A172 (cell line): ENCODE results near the gene TMEM63B. TPM values are rescaled to one million over a fixed set of nuclear protein-coding genes. Genes with fewer than 3 reads are reported as not detected.

ENCODE experiments used
- DNase-seq: peaks from one replicate; pipeline ENCODE4 v3.0.0-alpha.2; 2015; ENCODE audit warnings: low spot score
- total RNA-seq: library from RNA; depleted of rRNA; stranded (reverse); fragments of >200 nt; shearing (Covaris generic); gene quantifications from 2 replicates; pipeline ENCODE4 v1.2.3, GENCODE V29; 2014

The TMEM63B gene
- total RNA-seq, 1 experiment from 2014 or later = 43.1 TPM

DNA sequence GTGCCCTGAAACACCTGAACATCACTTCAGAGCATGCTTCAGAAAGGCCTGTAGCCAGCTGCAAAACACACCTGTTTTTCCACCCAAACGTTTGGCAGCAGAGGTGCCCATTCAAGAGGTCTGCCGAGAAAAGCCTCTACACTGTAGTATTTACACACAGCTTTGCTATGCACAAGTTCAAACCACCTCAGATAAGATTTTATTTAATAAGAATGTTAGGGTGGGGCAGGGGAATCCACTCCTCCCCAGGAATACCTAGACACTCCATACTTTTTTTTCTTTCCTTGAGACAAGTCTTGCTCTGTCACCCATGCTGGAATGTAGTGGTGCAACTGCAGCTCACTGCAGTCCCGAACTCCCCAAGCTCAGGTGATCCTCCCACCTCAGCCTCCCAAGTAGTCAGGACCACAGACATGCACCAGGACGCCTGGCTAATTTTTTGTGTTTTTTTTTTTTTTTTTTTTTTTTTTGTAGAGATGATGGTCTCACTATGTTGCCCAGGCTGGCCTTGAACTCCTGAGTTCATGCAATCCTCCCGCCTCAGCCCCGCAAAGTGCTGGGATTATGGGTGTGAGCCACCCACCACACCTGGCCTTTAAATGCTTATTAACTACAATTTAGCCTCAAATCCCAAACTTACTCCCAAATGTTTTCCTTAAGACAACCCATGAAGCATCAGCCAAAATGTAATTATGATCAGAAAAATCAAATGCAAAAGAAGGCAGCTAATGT lies 9.8 kb upstream of the TMEM63B start:
- DNase-seq = peak; percentile 74

DNA sequence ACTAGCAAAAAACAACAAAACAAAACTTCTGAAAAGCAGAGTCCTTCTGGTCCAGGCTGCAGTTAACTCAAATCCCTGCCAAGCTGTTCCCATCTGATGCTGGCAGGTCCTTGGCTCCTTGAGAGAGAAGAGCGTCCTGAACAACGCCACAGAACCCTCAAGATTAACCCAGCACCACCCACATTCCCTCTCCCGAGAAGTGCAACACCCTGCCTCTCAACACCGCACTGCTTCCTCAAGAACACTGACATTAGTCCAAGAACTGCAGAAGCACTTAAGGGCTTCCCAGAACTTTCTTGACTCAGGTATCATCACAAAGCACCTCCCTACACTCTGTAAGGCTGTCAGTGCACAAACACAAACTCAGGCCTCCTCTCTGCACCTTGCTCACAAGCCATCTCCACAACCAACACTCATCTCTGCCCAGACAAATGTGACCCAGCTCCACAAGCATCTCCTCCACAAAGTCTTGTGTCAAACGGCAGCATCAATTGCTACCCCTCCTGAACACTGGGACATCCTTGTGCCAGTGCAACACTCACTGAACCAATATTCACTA lies 7.6 kb upstream of the TMEM63B start:
- DNase-seq = no peak

DNA sequence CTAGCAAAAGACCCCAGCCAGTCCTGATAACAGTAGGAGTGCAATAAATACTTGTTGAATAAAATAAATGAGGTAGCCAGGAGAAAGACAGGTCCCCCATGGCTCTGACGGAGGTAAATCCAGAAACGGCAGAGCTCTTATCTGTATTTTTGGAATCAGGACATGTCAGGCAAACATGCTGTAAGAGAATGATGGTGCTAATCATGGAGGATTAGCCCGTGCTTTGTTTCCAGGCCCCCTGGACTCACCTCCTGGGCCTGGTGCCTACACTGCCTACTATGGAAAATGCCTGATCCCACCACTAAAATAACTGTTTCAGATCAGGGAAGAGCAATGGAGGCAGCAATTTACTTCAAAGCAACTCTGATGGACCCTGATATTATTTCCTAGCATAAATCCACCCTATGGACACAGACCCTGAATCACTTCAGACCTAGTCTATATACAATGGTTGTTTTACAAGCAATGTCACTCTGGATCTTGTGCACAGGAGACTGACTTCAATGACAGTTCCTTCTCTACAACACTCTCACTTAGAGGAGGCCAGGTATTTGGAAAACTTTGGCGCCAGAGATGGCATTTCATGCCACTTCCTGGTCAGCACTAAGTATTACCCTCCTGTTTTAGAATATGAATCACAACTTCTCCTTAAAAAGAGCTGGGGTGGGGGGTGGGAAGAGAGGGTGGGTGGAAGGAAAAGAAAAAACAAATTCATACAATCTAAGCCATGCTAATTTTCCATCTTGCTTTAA lies 6.5 kb upstream of the TMEM63B start:
- no peak for DNase-seq

DNA sequence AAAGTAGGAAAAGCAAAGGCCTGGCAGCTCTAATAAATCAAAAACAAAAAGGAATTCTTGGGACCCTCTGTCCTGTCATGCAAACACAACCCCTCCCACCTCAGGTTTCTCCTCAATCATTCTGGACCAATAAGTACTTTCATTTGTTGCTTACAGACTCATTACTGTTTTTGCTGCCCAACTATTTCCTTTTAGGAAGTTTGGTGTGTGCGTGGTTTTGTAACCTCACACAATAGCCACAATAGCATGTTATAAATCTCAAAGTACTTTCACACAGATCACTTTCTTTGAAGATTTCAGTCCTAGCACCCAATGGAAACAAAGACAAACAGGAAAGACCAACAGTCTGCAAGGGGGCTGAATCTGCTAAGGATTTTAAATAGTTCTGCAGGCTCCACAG lies 4.6 kb upstream of the TMEM63B start:
- DNase-seq = no peak

DNA sequence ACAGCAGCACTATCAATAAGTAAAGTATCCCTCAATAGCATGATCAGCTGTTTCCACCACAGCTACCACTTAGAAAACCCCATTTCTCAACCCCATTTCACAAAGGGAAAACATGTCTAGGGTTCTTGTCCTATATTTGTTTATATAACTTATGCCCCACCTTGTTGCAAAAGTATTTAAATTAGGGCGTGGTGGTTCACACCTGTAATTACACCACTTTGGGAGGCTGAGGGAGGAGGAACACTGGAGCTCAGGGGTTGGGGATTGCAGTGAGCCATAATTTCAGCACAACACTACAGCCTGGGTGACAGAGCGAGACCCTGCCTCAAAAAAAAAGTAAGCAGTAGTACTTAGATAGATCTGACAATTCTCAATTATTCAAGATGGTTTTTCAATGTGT lies 3.8 kb upstream of the TMEM63B start:
- no peak for DNase-seq

DNA sequence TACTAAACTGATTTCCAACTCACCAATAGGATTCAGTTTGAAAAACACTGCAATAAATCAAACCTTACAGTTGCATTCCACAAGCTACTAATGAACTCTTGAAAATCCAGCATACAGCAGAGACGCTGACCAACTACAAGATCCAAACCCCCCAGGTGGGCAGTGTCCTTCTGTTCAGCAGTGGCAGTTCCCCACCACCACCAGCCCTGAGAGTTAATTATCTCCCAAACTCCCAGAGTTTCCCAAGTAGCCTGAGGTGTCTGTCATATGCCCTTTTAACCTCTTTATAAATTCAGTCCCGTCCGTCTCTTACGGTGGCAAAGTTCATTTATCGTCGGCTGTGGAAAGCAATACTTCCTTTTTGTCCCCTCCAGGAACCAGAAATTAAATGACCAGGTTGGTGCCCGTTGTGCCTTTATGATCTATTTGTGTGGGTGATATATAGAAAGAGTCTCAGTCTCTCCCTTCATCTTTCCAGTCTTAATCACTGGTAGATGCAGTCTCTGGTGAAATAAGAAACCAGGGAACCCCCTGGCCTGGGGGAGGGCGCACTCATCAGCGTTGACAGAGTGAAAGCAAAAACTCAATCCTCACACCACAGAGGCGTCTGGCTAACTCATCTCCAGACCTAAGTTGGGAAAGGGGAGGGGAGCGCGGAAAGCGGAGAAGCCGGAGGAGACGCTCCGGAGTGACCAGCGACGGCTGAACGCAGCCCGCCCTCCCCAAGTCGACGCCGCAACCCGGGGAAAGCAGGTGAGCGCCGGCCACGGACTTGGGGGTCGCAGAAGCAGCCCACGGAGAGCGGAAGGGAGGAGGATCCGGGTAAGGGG lies 819 bp upstream of the TMEM63B start:
- DNase-seq = peak; percentile 57

DNA sequence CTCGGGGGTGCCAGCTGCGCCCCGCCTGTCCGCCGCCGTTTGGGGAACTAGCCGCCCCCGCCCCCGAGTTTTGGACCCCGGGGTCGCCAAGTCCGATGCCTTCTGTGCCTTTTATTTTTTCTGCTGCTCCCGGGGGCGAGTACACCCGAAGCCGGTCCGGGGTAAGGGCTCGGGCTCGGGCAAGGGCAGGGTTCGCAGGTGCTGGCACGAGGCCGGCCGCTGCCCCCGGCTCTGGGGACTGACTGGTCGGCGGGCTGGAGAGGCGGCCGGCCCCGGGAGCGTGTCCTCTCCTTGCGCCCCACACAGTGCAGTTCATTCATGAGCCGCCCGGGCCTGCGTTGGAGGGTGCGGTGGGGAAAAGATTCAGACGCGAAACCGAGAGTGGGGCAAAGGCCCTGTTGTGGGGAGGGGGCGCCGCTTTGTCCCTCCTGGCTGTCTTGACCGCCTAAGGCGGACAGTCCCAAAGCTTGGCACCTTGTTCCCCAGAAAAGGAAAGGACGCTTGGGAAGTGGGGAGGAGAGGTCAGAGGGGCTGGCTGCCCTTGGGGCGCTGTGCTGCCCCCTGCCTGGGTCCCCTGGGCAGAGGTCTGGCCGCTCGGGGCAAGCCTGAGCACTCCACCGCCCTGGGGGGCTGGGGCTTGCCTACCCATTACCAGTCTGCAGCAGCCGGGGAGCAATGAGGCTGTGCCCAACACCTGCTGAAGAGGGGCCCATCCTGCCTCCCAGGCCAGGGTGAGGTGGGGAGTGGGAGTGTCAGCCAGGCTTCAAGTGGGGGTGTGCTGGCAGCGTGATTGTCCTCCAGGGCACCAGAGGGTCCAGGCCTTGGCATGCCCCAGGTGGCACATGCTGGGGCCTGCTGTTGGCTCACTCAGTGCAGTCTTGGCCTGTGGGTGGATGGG lies 915 bp downstream of the TMEM63B start:
- no peak for DNase-seq

DNA sequence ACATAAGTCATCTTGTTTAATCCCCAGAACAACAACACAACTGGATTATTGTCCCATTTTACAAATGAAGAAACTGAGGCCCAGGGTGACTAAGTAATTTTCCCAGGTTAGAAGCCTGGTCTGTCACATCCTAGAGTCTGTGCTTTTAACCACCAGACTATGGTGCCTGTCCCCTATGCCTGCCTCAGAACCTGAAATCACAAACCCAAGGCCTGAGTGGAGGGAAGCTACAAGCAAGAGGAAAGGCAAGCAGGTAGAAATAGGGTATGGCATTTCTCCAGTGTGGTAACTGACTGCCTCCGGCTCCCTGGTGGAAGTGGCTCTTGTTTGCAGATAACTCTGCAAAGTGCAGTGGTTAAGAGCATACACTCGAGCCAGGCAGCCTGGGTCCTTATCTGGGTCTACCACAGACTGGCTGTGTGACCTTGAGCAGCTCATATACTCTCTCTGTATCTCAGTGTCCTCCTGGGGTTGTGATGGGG lies 2.5 kb downstream of the TMEM63B start:
- no peak for DNase-seq

DNA sequence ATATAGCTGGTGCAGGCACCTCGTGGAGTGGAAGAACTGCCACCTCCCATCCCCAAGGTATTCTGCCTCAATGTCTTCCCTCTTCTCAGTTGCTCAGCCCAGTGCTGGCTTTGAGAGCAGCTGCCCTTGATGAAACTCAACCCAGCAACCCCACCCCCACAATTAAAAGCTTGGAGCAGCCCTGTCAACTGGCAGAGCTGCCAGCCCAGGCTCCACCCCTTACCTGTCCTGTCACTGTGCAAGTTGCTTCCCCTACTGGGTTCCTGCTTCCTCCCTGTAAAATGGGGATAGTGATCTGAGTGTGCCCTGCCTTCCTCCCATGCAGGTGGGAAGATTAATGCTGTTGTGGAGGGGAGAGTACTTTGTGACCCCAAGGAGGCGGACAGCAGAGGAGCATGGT lies 4.5 kb downstream of the TMEM63B start:
- no peak for DNase-seq

DNA sequence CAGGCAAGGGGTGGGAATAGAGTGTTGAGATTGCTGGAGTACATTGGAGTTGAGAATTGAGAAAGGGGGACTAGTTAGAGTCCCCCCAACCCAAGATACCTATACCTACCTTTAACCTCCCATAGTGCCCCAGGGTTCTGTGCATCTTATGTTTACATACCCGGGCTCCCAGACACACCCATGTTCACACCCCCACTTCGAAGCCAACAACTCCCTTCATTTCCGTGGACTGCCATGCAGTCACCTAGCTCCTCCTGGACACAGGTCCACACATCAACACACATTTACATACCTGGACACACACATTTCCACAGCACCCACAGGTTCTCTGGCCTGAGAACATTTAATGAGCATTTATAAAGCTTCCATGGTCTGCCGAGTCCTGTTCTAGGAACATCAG lies 5.1 kb downstream of the TMEM63B start:
- DNase-seq = no peak

DNA sequence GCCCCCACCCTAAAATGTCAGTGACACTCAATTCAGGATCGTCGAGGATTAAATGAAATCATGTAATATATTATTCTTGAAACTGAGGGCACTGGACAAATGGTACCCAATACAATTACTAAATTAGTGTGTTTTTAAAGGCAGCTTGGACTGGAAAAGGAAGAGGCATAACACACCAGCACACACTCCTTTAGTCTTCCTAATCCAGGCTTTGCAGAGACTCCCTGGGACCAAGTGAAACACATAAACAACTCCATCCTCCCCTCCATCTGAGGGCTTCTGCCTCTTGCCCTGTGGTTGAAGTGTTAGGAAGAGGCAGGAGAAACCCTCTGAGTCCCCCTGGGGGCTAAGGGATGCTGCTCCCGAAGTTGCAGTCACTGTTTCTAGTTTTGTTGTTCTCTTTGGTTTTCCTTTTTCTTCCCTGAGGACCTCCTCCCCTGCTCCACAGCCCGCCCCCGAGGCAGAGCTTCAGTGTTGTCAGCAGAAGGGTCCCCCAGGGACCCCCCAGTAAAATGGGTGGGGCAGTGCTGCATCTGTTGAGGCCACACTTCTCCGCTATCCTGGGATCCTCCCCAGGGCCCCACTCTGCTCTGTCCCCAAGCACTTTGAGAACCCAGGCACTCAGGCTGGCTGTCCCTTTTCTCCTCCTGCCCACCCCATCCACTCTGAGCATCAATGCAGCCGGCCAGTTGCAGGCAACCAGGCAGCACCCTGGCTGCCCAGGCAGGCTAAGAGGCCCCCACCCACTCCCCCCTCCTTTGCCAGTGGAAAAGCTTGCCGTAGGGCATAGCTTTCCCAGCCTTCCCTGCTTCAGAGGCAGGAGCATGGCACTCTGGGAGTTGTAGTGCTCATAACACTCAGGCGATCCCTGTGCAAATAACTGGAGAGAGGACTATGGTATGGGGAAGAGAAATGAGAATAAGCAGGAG lies 5.9 kb downstream of the TMEM63B start:
- DNase-seq = no peak

DNA sequence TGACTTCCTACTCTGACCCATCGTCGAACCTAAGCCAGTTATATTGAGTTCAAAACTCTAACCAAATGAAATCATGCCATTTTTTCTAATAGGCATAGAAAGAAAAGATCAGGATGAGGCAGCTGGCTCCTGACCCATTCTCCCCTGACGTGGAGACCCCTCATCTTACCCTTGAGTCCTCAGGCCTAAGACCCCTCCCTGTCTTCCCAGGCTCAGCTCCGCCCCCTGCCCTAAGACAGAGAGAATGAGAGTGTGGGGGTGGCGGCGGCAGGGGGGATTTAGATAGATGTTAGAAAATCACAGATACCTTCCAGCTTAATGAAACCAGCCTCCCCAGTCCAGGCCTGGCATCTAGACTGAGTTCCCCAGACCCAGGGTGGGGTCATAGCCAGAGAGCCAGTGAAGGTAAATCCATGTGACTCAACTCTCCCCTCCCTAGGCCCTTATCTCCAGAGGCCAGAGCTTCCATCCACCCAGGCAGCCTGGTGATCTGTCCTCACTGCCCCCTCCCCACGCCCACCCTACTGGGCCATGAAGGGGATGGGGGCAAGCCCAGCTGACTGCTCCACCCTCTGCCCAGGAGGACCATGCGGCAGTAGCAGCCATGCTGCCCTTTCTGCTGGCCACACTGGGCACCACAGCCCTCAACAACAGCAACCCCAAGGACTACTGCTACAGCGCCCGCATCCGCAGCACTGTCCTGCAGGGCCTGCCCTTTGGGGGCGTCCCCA lies 6.8 kb downstream of the TMEM63B start:
- DNase-seq = no peak

DNA sequence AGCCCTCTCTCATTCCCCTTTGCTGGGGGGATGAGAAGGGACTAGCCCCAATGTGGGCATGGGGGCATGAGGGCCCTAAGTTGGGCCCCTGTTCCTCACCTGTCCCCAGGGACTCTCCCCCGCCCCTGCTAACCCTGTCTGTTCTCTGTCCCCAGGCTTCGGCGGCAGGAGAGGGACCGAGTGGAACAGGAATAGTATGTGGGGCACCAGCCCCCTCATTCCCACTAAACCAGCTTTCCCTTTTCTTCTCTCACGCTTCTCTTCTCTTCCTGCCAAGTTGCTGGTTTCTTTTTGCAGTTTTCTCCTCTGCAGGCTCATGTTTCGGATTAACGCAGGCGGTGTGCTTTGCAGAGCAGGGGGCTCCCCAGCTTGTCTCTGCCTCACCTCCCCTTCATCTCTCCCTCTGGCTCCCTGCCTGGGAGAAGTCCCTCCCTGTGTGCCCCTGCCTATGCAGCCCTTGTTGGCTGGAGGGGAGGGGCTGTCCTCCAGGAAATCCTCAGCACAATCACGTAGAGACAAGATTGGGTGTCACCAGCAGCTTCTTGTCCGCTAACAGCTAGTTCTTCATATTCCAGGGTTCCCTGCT lies 7.9 kb downstream of the TMEM63B start:
- DNase-seq = no peak

DNA sequence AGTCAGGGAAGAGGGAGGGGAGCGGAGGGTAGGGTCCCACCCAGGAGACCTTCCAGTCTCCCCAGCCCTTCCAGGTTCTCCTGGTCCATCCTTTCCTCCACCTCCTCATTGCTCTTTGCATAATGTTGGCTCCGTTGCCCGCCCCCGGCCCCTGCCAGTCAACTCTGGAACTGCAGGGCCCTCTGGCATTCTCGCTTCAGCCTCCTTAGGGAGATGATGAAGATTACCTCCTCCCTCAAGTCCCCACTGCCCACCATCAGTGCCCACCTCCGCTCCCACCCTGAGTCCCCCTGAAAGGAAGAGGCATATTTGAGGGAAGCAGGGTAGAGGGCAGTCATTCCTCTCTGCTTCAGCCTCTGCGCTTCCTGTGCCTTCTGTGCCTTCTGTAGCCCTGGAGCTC lies 8.5 kb downstream of the TMEM63B start:
- no peak for DNase-seq

DNA sequence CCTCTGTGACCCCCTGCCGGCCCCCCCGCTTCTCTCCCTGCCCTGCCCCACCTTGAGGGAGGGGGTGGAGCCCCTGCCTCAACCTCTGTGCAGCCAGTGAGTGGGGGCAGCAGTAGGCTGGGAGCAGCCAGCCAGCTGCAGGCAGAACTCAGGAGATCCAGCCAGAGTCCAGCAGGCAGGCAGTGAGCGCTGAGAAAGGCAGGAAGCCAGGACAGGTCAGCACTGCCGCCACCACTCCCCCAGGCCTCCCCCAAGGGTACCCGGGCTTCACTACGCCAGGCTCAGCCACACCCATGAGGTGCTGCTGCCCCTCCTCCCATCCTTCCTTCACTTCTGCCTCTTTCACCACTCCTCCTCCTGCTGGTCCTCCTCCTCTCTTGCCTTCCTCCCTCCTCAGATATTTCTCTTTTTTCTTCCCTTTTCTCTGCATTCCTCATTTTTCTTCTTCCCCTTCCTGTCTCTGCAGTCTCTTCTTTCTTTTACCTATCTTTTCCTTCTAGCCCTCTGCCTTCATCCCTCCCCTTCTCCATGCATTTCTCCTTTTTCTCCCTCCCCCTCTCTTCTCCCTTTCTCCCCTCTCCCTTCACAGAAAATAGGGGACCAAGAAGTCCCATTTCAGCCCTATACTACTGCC lies 11.5 kb downstream of the TMEM63B start:
- no peak for DNase-seq

DNA sequence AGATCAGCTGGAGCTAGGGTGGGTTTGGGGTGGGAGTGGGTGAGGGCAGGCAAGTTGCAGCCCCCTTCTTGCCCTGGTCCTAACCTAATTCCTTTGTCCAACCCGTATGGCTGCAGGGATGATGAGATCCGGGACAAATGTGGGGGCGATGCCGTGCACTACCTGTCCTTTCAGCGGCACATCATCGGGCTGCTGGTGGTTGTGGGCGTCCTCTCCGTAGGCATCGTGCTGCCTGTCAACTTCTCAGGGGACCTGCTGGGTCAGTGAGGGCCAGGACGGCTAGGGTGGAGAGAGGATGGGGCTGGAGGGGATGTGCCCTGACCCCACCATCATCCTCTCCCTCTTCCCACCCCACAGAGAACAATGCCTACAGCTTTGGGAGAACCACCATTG lies 12.0 kb downstream of the TMEM63B start:
- DNase-seq = no peak

DNA sequence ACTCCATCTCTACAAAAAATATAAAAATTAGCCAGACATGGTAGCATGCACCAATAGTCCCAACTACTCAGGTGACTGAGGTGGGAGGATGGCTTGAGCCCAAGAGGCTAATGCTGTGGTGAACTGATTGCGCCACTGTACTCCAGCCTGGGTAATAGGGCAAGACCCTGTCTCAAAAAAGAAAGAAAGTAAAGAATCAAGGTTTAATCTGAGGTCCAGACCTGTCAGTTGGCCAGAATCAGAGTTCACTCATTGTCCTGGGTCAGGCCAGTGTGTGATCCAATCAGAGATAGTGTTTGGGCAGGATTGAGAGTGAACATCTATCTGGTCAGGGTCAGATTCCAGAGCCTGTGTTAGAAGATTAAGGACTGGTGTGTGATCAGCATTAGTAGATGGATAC lies 15.5 kb downstream of the TMEM63B start:
- DNase-seq = no peak

DNA sequence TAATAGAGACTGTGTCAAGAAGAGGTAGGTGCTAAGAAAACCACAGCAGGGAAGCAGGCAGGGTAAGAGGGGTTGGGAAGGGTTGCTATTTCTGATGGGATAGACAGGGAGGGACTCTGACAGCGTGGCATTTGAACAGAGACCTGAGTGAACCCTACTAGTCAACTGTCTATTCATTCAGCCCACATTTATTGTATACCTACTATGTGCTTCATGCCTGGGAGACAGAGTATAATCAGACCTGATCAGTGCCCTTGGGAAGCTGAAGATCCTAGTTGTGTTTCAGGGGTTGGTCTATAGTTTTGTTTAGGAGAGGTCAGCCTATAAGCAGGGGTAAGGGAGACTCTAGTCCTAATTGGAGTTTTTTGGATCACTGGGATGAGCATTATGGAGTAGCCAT lies 16.4 kb downstream of the TMEM63B start:
- no peak for DNase-seq
